A549 (cell line): ENCODE results near the gene CALU. TPM values are rescaled to one million over a fixed set of nuclear protein-coding genes. Genes with fewer than 3 reads are reported as not detected.

Source experiments
- ATAC-seq, 2 experiments: fragments of 200-7000 bp in 1 of 2; fragments of >200 bp in 1 of 2; cut with Nextera tagmentation in 1 of 2; cut with Tn5 transposase in 1 of 2; 3 replicates each; pipeline versions ENCODE4 v1.8.0 to v1.9.1; 2018 to 2020; ENCODE audit warnings: mild to moderate bottlenecking in 1 of 2, moderate library complexity in 1 of 2
- CTCF ChIA-PET: fragments of 300-600 bp; sonication (Branson Sonifier 250); formaldehyde crosslinking; extraction: SDS; loops from one replicate; lab custom pipeline; 2021; ENCODE audit warnings: antibody characterized with exemption, inconsistent platforms; lab: Yijun Ruan, JAX
- POLR2A ChIA-PET: fragments of 350-600 bp; formaldehyde crosslinking; extraction: SDS; loops from one replicate; lab custom pipeline; 2021; ENCODE audit warnings: antibody characterized with exemption, inconsistent platforms; lab: Yijun Ruan, JAX
- DNase-seq, 2 experiments: peaks; one replicate each; pipeline versions ENCODE4 v3.0.0 to v3.0.0-alpha.2; 2011 to 2016; ENCODE audit warnings: low read depth in 1 of 2, low spot score in 1 of 2
- FAIRE-seq: peaks from 2 replicates; lab custom pipeline; 2011; peaks lifted over from hg19 to GRCh38; lab: Jason Lieb, UNC
- H3K27ac ChIP-seq, 2 experiments: fragments of >200 bp; sonication (Bioruptor Twin); formaldehyde crosslinking; 3 replicates each; pipeline ENCODE4 v1.5.1; 2016 to 2017
- H3K4me1 ChIP-seq: fragments of >200 bp; sonication (Bioruptor Twin); formaldehyde crosslinking; 3 replicates; pipeline ENCODE4 v1.6.1; 2016
- H3K4me2 ChIP-seq: fragments of >200 bp; sonication (Bioruptor Twin); formaldehyde crosslinking; 3 replicates; pipeline ENCODE4 v1.6.1; 2016
- H3K4me3 ChIP-seq: fragments of >200 bp; sonication (Bioruptor Twin); formaldehyde crosslinking; 3 replicates; pipeline ENCODE4 v1.5.1; 2016
- H3K9me3 ChIP-seq: fragments of >200 bp; sonication (Bioruptor Twin); formaldehyde crosslinking; 3 replicates; pipeline ENCODE4 v1.6.1; 2016
- BCL3 ChIP-seq: fragments of >200 bp; sonication (Bioruptor Twin); formaldehyde crosslinking; IDR thresholded peaks from 3 replicates; pipeline ENCODE4 v1.6.1; 2016
- CEBPB ChIP-seq, 2 experiments: fragments of >200 bp in 1 of 2; sonication (Bioruptor Twin) in 1 of 2; formaldehyde crosslinking in 1 of 2; IDR thresholded peaks; 2 replicates each; pipeline ENCODE4 v1.6.1; 2012 to 2016
- E2F6 ChIP-seq: IDR thresholded peaks from 2 replicates; pipeline ENCODE4 v1.6.1; 2012; ENCODE audit warnings: low read depth, borderline replicate concordance
- EHMT2 ChIP-seq: fragments of 200-600 bp; sonication (generic); IDR thresholded peaks from 2 replicates; pipeline ENCODE4 v1.6.1; 2016; ENCODE audit warnings: antibody characterized with exemption, low read depth, mild to moderate bottlenecking, moderate library complexity
- ELK1 ChIP-seq: fragments of 150-350 bp; IDR thresholded peaks from 2 replicates; pipeline ENCODE4 v1.6.1; 2014; ENCODE audit warnings: low read depth, mild to moderate bottlenecking, low read length
- FOSB ChIP-seq: fragments of 250-450 bp; sonication (Bioruptor Pico); IDR thresholded peaks from 2 replicates; pipeline ENCODE4 v1.5.0; 2020; ENCODE audit warnings: mild to moderate bottlenecking, moderate library complexity
- FOSL2 ChIP-seq, 2 experiments: fragments of 450-650 bp in 1 of 2; fragments of >200 bp in 1 of 2; sonication (Bioruptor Twin) in 1 of 2; formaldehyde crosslinking; IDR thresholded peaks; 2 replicates each; pipeline versions ENCODE4 v1.5.0 to v1.6.1; 2016 to 2020; ENCODE audit warnings: mild to moderate bottlenecking in 1 of 2, moderate library complexity in 1 of 2
- FOXS1 ChIP-seq: fragments of 250-450 bp; sonication (Bioruptor Pico); IDR thresholded peaks from 2 replicates; pipeline ENCODE4 v1.5.0; 2020; ENCODE audit warnings: mild to moderate bottlenecking, moderate library complexity
- GATA3 ChIP-seq: IDR thresholded peaks from 2 replicates; pipeline ENCODE4 v1.6.1; 2012; ENCODE audit warnings: borderline replicate concordance
- HEYL ChIP-seq: fragments of 250-450 bp; sonication (Bioruptor Pico); IDR thresholded peaks from 2 replicates; pipeline ENCODE4 v1.8.0; 2021; ENCODE audit warnings: mild to moderate bottlenecking, moderate library complexity
- HMGXB4 ChIP-seq: fragments of 250-450 bp; sonication (Bioruptor Pico); IDR thresholded peaks from 2 replicates; pipeline ENCODE4 v1.5.0; 2021; ENCODE audit warnings: mild to moderate bottlenecking, moderate library complexity, borderline replicate concordance
- HOXB13 ChIP-seq: fragments of 250-450 bp; sonication (Bioruptor Pico); IDR thresholded peaks from 2 replicates; pipeline ENCODE4 v1.5.0; 2020; ENCODE audit warnings: low read depth, mild to moderate bottlenecking, moderate library complexity
- HOXB5 ChIP-seq: fragments of 250-450 bp; sonication (Bioruptor Pico); IDR thresholded peaks from 2 replicates; pipeline ENCODE4 v1.5.0; 2020; ENCODE audit warnings: mild to moderate bottlenecking, moderate library complexity
- JUNB ChIP-seq: fragments of >200 bp; sonication (Bioruptor Twin); formaldehyde crosslinking; IDR thresholded peaks from 2 replicates; pipeline ENCODE4 v1.6.1; 2016
- KDM5A ChIP-seq: fragments of 200-600 bp; sonication (generic); IDR thresholded peaks from 2 replicates; pipeline ENCODE4 v1.6.1; 2016; ENCODE audit warnings: antibody characterized with exemption, mild to moderate bottlenecking
- MAZ ChIP-seq: fragments of 150-350 bp; IDR thresholded peaks from 2 replicates; pipeline ENCODE4 v1.6.1; 2014; ENCODE audit warnings: antibody characterized with exemption, low read depth, low read length, borderline replicate concordance
- NR3C1 ChIP-seq: fragments of >200 bp; sonication (Bioruptor Twin); formaldehyde crosslinking; IDR thresholded peaks from 3 replicates; pipeline ENCODE4 v1.6.1; 2017
- POLR2AphosphoS2 ChIP-seq: conservative IDR thresholded peaks from 2 replicates; pipeline ENCODE4 v1.6.1; 2012; ENCODE audit warnings: low read length, improper control_type of control experiment, inconsistent platforms
- RARB ChIP-seq: fragments of 250-450 bp; sonication (Bioruptor Pico); IDR thresholded peaks from 2 replicates; pipeline ENCODE4 v1.8.0; 2021; ENCODE audit warnings: mild to moderate bottlenecking, moderate library complexity
- RNF2 ChIP-seq: fragments of 200-600 bp; sonication (generic); IDR thresholded peaks from 2 replicates; pipeline ENCODE4 v1.6.1; 2016; ENCODE audit warnings: low read depth, mild to moderate bottlenecking, antibody characterized with exemption, moderate library complexity, borderline replicate concordance
- SMC3 ChIP-seq: fragments of >200 bp; sonication (Bioruptor Twin); formaldehyde crosslinking; IDR thresholded peaks from 3 replicates; pipeline ENCODE4 v1.6.1; 2018; ENCODE audit warnings: inconsistent platforms
- TP53 ChIP-seq: fragments of 250-450 bp; sonication (Bioruptor Pico); IDR thresholded peaks from 2 replicates; pipeline ENCODE4 v1.5.0; 2021; ENCODE audit warnings: mild to moderate bottlenecking, moderate library complexity
- USF2 ChIP-seq: fragments of 450-650 bp; IDR thresholded peaks from 2 replicates; pipeline ENCODE4 v1.6.1; 2014; ENCODE audit warnings: antibody characterized with exemption
- ZC3H11A ChIP-seq: fragments of 450-650 bp; IDR thresholded peaks from 2 replicates; pipeline ENCODE4 v1.6.1; 2014; ENCODE audit warnings: antibody characterized with exemption, mild to moderate bottlenecking
- ZFP36 ChIP-seq: fragments of 450-650 bp; IDR thresholded peaks from 2 replicates; pipeline ENCODE4 v1.6.1; 2014; ENCODE audit warnings: borderline replicate concordance; ENCODE audit not compliant: partially characterized antibody
- ZSCAN20 ChIP-seq: fragments of 250-450 bp; sonication (Bioruptor Pico); IDR thresholded peaks from 2 replicates; pipeline ENCODE4 v1.8.0; 2022; ENCODE audit warnings: mild to moderate bottlenecking, moderate library complexity
- WGBS: methylation state at CpG from one replicate; pipeline ENCODE4 v1.1.6; 2017; ENCODE audit errors: missing lambda C conversion rate; 5-methylcytosine and 5-hydroxymethylcytosine counted together
- polyA plus RNA-seq, 4 experiments: library from polyadenylated mRNA; depleted of rRNA in 3 of 4; stranded (reverse); fragments of >200 nt; fragmentation: RNase III in 1 of 4; extraction: RNeasy Plus Mini Kit Qiagen cat#74134 plus additional on column Dnase treatment in 1 of 4; gene quantifications; 2 replicates in 3 of 4; 3 replicates in 1 of 4; pipeline ENCODE4 v1.2.3, GENCODE V29; 2011 to 2017

Gene CALU
- polyA plus RNA-seq, 2 of the 4 experiments (the other 2 are of a cell fraction): 192 to 233 TPM

GRCh38 chr7:128810997-128811396 lies 71.8 kb downstream of the CALU start:
- Histone ChIP-seq H3K4me2 (no peak overlapping the region), H3K4me1 (no peaks in the 10 kb centered on the region), H3K4me3 (no peak overlapping the region), H3K9me3 (no peaks in the 10 kb centered on the region), H3K27ac (no peak overlapping the region)
- ChIA-PET POLR2A (no interaction called here), CTCF (no interaction called here)
- TF ChIP-seq FOSB (CRISPR knock-in tag) (no peak), ZFP36 (no peak), HOXB13 (CRISPR knock-in tag) (no peak), ZC3H11A (no peak), HMGXB4 (no peak), HOXB5 (CRISPR knock-in tag) (no peak)
- WGBS: 79% methylated on average over 3 of the region's 3 CpGs
- ATAC-seq (no peak), DNase-seq (no peak), FAIRE-seq (no peak)

- H3K4me2 ChIP-seq: no peak overlapping the region
- TF ChIP-seq POLR2AphosphoS2 (no peak), RNF2 (no peak), ZSCAN20 (CRISPR knock-in tag) (no peak), USF2 (no peak), TP53 (CRISPR knock-in tag) (no peak), JUNB (no peak), BCL3 (no peak), FOSL2 (IDR thresholded peaks at IDR 0.05) (no peak), FOSL2 (CRISPR knock-in tag; IDR thresholded peaks at IDR 0.05) (no peak), EHMT2 (no peak), KDM5A (no peak)
- ChIA-PET POLR2A (no interaction called here), CTCF (interaction anchor here (0.5 kb wide), 1 partner anchor 140 kb away, joined by 3 read pairs; no protein-coding TSS in a partner anchor)
- no peak overlapping the region for H3K27ac ChIP-seq
- no peak for ATAC-seq
- no peaks in the 10 kb centered on the region for H3K4me1 ChIP-seq
- DNase-seq: no peak
- no peak for FAIRE-seq
- WGBS: 82% methylated on average over 10 of the region's 11 CpGs
- H3K4me3 ChIP-seq: no peak overlapping the region
- H3K9me3 ChIP-seq: no peaks in the 10 kb centered on the region
These were observed 72.7 kb downstream of the CALU start for GRCh38 chr7:128811631-128812430.

GRCh38 chr7:128812514-128813168 lies 73.5 kb downstream of the CALU start:
- ChIA-PET POLR2A (no interaction called here), CTCF (interaction anchor here (0.5 kb wide), 1 partner anchor 141 kb away, joined by 3 read pairs; no protein-coding TSS in a partner anchor)
- Histone ChIP-seq H3K4me2 (no peak overlapping the region), H3K27ac (no peak overlapping the region), H3K4me3 (no peak overlapping the region), H3K4me1 (no peaks in the 10 kb centered on the region), H3K9me3 (no peaks in the 10 kb centered on the region)
- 63% methylated on average over 10 of the region's 11 CpGs for WGBS
- DNase-seq (no peak), FAIRE-seq (no peak), ATAC-seq (no peak)
- no peak for TF ChIP-seq TP53 (CRISPR knock-in tag)
- TF ChIP-seq E2F6: no peak
- TF ChIP-seq HEYL: no peak
- no peak for TF ChIP-seq SMC3
- no peak for TF ChIP-seq MAZ
- TF ChIP-seq CEBPB (IDR thresholded peaks at IDR 0.05): no peak
- TF ChIP-seq RARB: no peak
- no peak for TF ChIP-seq FOXS1 (CRISPR knock-in tag)
- no peak for TF ChIP-seq NR3C1
- TF ChIP-seq GATA3: no peak
- TF ChIP-seq USF2: no peak
- TF ChIP-seq ELK1: no peak
- no peak for TF ChIP-seq FOSB (CRISPR knock-in tag)
